Right lobe of liver (tissue), 4 donors: ENCODE results near the gene ADARB1.

Experiments
- CTCF ChIP-seq, 4 donors: fragments of 200-600 bp in 3 of 4; fragments of 450-650 bp in 1 of 4; IDR thresholded peaks; one replicate each; pipeline versions ENCODE4 v1.5.1 to v1.8.0; 2016 to 2022; ENCODE audit warnings: antibody characterized with exemption in 4 of 4, mild to moderate bottlenecking in 2 of 4
- POLR2A ChIP-seq: fragments of 450-650 bp; IDR thresholded peaks from one replicate; pipeline ENCODE4 v1.6.1; 2017; ENCODE audit warnings: antibody characterized with exemption, mild to moderate bottlenecking
- donor health status: DM: no; HTN: no; CAD: no.
- donor health status: DM: no; HTN: no; CAD: no.
- donor health status: DM: no; HTN: yes; CAD: no.

- TF ChIP-seq CTCF (IDR thresholded peaks at IDR 0.05) (no peak), POLR2A (no peak)
Observed at GRCh38 chr21:45200581-45201296, 126.4 kb downstream of the ADARB1 start.
